Measurements from ENCODE around the gene GPR137. TPM values are rescaled to one million over a fixed set of nuclear protein-coding genes. Genes with fewer than 3 reads are reported as not detected.

Gene GPR137
- total RNA-seq, 1 experiment from 2014 or later, result 33.3 TPM

- Mint-ChIP-seq H3K4me1 (ENCODE audit: low read depth, unreplicated experiment) (peaks cover 4% of the 10 kb centered on the region), H3K27ac (ENCODE audit: unreplicated experiment) (no peak overlapping the region), H3K36me3 (ENCODE audit: insufficient read depth, unreplicated experiment) (peaks cover 58% of the 10 kb centered on the region), H3K9me3 (ENCODE audit: low read depth, unreplicated experiment) (no peaks in the 10 kb centered on the region), H3K27me3 (ENCODE audit: unreplicated experiment) (no peaks in the 10 kb centered on the region), H3K4me3 (ENCODE audit: low read depth, unreplicated experiment) (peak overlapping the region; percentile 90)
- no peak for TF ChIP-seq CTCF (IDR thresholded peaks at IDR 0.05; ENCODE audit: unreplicated experiment)
- no TSS peak for BruUV-seq (replicated peaks)
- intact Hi-C loops (cut with micrococcal nuclease; ENCODE audit: unreplicated experiment), result no loop called here
- CTCF ChIA-PET, result no interaction called here
- DNase-seq, result no peak
Observed at GRCh38 chr11:64253043-64253442, 32.6 kb upstream of the GPR137 start.

DNA sequence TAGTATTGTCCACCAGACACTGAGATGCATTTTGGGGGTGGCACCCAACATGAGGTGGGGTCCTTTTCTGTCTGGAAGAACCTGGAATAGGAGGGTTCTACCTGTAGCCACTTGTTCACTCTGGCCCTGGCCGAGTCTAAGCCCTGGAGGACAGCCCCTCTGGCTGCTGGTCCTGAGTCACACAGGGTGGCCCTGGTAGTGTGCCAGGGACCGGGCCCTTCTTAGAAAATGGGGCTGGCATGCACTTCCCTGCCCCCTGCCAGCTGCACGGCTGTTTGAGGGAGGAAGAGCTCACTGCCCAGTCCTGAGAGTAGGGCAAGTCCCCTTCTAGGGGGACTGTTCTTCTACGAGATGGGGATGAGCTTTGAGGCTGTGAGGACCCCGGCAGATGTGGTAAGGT is 32.2 kb upstream of the GPR137 start:
- Mint-ChIP-seq H3K9me3 (ENCODE audit: low read depth, unreplicated experiment) (no peaks in the 10 kb centered on the region), H3K27me3 (ENCODE audit: unreplicated experiment) (no peaks in the 10 kb centered on the region), H3K27ac (ENCODE audit: unreplicated experiment) (no peak overlapping the region), H3K4me1 (ENCODE audit: low read depth, unreplicated experiment) (no peaks in the 10 kb centered on the region), H3K4me3 (ENCODE audit: low read depth, unreplicated experiment) (peak overlapping the region; percentile 42), H3K36me3 (ENCODE audit: insufficient read depth, unreplicated experiment) (peaks cover 54% of the 10 kb centered on the region)
- CTCF ChIA-PET, result no interaction called here
- intact Hi-C loops (cut with micrococcal nuclease; ENCODE audit: unreplicated experiment), result no loop called here
- no TSS peak for BruUV-seq (replicated peaks)
- no peak for DNase-seq
- TF ChIP-seq CTCF (IDR thresholded peaks at IDR 0.05; ENCODE audit: unreplicated experiment), result no peak

DNA sequence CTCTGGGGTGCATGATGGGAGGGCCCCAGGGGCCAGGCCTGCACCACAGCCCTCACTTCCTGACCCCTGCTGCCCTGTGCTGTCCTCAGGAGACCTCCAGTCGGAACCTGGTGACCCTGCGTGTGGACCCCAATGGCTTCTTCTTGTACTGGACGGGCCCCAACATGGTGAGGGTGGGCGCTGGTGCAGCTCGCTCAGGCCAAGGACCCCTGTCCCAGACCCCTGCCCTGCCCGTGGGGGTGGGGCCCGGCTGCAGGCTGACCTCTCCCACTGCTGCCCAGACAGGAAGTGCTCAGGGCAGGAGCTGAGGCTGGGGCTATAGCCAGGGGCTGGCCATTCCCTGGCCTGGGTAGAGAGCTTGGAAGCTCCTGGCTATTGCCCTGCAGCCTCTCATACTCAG is 31.3 kb upstream of the GPR137 start:
- no peak for DNase-seq
- H3K27me3 Mint-ChIP-seq (ENCODE audit: unreplicated experiment), result no peaks in the 10 kb centered on the region
- intact Hi-C loops (cut with micrococcal nuclease; ENCODE audit: unreplicated experiment), result no loop called here
- CTCF ChIA-PET, result interaction anchor here (0.6 kb wide), 1 partner anchor 41 kb away, joined by 10 read pairs; no protein-coding TSS in a partner anchor
- H3K4me1 Mint-ChIP-seq (ENCODE audit: low read depth, unreplicated experiment), result no peaks in the 10 kb centered on the region
- no peak overlapping the region for H3K4me3 Mint-ChIP-seq (ENCODE audit: low read depth, unreplicated experiment)
- H3K36me3 Mint-ChIP-seq (ENCODE audit: insufficient read depth, unreplicated experiment), result peaks cover 53% of the 10 kb centered on the region
- H3K9me3 Mint-ChIP-seq (ENCODE audit: low read depth, unreplicated experiment), result no peaks in the 10 kb centered on the region
- TF ChIP-seq CTCF (IDR thresholded peaks at IDR 0.05; ENCODE audit: unreplicated experiment), result no peak
- H3K27ac Mint-ChIP-seq (ENCODE audit: unreplicated experiment), result no peak overlapping the region
- no TSS peak for BruUV-seq (replicated peaks)

GRCh38 chr11:64255135-64256128 is 30.2 kb upstream of the GPR137 start:
- BruUV-seq (replicated peaks), result no TSS peak

More at GRCh38 chr11:64255135-64256128, 30.2 kb upstream of the GPR137 start:
- no peak for TF ChIP-seq CTCF (IDR thresholded peaks at IDR 0.05; ENCODE audit: unreplicated experiment)
- peaks cover 54% of the 10 kb centered on the region for H3K36me3 Mint-ChIP-seq (ENCODE audit: insufficient read depth, unreplicated experiment)
- H3K4me3 Mint-ChIP-seq (ENCODE audit: low read depth, unreplicated experiment), result no peak overlapping the region
- H3K27me3 Mint-ChIP-seq (ENCODE audit: unreplicated experiment), result no peaks in the 10 kb centered on the region
- intact Hi-C loops (cut with micrococcal nuclease; ENCODE audit: unreplicated experiment), result no loop called here
- no peak for DNase-seq
- CTCF ChIA-PET, result interaction anchor here (0.6 kb wide), 1 partner anchor 40 kb away, joined by 10 read pairs; no protein-coding TSS in a partner anchor
- no peaks in the 10 kb centered on the region for H3K4me1 Mint-ChIP-seq (ENCODE audit: low read depth, unreplicated experiment)
- no peak overlapping the region for H3K27ac Mint-ChIP-seq (ENCODE audit: unreplicated experiment)
- H3K9me3 Mint-ChIP-seq (ENCODE audit: low read depth, unreplicated experiment), result no peaks in the 10 kb centered on the region
